ENCODE measurements around the gene TMEM237. TPM values are rescaled to one million over a fixed set of nuclear protein-coding genes. Genes with fewer than 3 reads are reported as not detected.
"Not testable (repeated sequence)": the region's sequence is repeated elsewhere in the genome, so short reads cannot be mapped to it uniquely, and the experiment has no call there.

Gene TMEM237
- total RNA-seq, 1 donor = 62.8 TPM

DNA sequence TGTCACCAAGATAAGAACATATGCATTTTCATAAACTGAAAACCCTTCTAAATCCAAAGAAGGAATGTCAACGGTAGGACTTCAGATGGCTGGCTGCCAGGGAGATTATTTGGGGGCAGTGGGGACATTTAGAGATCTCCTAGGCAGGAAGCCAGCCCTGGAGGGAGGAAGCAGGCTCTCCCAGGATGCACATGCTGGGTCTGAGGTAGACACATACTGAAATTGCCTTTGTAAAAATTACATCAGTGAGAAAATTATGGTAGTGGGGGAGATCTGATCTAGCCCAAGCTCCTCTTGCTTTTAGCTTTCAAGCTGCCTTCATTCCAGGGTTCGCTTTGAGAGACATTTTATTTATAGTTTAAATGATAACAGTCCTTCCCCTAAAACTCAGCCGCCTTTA is 31.0 kb upstream of the TMEM237 start:
- H3K4me3 ChIP-seq (ENCODE audit: low read depth, low read length) = no peak overlapping the region
- no peak for DNase-seq (ENCODE audit: low read depth)
- TF ChIP-seq, protein P1, sequence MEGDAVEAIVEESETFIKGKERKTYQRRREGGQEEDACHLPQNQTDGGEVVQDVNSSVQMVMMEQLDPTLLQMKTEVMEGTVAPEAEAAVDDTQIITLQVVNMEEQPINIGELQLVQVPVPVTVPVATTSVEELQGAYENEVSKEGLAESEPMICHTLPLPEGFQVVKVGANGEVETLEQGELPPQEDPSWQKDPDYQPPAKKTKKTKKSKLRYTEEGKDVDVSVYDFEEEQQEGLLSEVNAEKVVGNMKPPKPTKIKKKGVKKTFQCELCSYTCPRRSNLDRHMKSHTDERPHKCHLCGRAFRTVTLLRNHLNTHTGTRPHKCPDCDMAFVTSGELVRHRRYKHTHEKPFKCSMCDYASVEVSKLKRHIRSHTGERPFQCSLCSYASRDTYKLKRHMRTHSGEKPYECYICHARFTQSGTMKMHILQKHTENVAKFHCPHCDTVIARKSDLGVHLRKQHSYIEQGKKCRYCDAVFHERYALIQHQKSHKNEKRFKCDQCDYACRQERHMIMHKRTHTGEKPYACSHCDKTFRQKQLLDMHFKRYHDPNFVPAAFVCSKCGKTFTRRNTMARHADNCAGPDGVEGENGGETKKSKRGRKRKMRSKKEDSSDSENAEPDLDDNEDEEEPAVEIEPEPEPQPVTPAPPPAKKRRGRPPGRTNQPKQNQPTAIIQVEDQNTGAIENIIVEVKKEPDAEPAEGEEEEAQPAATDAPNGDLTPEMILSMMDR (IDR thresholded peaks at IDR 0.05; ENCODE audit: insufficient read depth, low read length) = no peak

DNA sequence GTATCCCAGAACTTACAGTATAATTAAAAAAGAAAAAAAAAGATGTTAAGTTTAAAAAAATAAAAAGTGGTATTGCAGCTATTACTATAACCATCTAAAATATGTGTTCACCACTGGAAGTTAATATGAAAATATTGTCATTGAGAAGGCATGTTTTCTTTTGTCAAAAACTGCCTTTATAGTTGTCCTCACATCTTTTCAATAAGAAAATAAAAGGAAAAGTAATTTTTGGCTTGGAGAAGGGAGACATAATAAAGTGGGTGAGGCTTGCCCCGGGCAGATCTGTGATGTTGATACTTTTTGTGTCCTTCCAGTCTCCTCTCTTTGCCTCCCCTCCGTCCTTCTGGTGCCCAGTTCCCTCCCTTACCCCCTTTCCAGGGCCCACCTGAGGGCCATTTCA is 30.2 kb upstream of the TMEM237 start:
- H3K4me3 ChIP-seq (ENCODE audit: low read depth, low read length) = no peak overlapping the region
- no peak for DNase-seq (ENCODE audit: low read depth)
- TF ChIP-seq, protein P1 (IDR thresholded peaks at IDR 0.05; ENCODE audit: insufficient read depth, low read length) = no peak

DNA sequence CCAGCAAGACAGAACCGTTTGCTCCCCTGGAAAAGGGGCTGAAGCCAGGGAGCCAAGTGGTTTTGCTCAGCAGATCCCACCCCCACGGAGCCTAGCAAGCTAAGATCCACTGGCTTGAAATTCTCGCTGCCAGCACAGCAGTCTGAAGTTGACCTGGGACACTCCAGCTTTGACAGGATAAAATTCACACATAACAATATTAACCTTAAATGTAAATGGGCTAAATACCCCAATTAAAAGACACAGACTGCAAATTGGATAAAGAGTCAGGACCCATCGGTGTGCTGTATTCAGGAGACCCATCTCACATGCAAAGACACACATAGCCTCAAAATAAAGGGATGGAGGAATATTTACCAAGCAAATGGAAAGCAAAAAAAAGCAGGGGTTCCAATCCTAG is 27.9 kb upstream of the TMEM237 start:
- not testable (repeated sequence) for H3K4me3 ChIP-seq (ENCODE audit: low read depth, low read length); DNase-seq (ENCODE audit: low read depth)

DNA sequence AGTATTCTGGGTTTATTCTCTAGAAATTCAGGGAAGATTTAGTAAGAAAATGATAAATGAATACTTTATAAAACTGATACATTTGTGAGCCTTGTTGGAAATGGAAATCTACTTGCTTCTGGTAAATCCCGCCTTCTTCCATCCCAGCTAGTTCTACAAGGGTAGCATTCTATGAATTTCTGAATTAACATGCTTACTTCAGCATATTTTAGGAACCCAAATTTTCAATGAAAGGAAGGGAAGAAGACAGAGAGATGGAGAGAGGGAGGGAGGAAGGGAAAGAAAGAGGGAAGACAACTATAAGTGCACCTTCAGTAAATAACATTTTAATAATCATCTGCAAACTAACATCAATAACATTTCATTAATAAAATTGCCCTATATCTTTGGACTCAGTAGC is 26.6 kb upstream of the TMEM237 start:
- DNase-seq (ENCODE audit: low read depth) = no peak
- TF ChIP-seq, protein P1 (IDR thresholded peaks at IDR 0.05; ENCODE audit: insufficient read depth, low read length) = no peak
- no peak overlapping the region for H3K4me3 ChIP-seq (ENCODE audit: low read depth, low read length)

DNA sequence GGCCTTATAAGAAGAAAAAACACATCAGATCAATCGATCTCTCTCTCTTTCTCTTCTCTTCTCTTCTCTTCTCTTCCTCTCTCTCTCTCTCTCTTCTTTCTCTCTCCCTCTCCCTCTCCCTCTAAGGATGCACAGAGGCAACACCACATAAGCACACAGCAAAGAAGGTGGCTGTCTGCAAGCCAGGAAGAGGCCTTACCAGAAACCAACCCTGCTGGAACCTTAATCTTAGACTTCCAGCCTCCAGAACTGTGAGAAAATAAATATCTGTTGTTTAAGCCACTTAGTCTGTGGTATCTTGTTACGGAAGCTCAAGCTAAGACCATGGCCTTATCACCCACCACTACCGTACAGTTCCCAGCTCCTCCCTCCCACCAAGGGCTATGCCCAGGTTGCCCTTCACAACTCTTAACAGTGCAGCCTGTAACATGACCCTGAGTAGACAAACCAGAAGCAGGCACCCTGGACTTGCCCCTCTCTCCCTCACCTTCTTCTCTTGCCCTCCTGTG is 25.2 kb upstream of the TMEM237 start:
- TF ChIP-seq, protein P1 (IDR thresholded peaks at IDR 0.05; ENCODE audit: insufficient read depth, low read length) = no peak

DNA sequence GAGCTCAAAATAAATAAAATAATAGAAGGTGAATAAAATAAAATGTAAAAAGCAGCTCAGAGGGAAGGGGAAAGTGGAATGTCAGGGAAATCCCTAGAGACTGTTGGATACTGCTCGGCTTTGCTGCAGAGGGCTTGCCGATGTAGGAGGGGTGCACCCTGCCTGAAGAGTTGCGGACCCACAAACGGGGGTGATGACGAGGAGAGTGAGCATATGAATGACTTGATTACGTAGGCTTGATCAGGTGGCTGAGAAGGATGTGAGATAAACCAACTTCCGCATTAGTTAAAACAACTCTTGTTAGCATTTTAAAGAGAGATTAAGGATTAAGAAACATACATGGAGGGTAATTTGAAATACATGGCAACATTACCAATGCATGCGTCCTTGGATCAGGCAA is 21.0 kb upstream of the TMEM237 start:
- no peak for DNase-seq (ENCODE audit: low read depth)
- no peak overlapping the region for H3K4me3 ChIP-seq (ENCODE audit: low read depth, low read length)

More for the DNA sequence above, 25.2 kb upstream of the TMEM237 start:
- no peak for DNase-seq (ENCODE audit: low read depth)
- H3K4me3 ChIP-seq (ENCODE audit: low read depth, low read length) = no peak overlapping the region

DNA sequence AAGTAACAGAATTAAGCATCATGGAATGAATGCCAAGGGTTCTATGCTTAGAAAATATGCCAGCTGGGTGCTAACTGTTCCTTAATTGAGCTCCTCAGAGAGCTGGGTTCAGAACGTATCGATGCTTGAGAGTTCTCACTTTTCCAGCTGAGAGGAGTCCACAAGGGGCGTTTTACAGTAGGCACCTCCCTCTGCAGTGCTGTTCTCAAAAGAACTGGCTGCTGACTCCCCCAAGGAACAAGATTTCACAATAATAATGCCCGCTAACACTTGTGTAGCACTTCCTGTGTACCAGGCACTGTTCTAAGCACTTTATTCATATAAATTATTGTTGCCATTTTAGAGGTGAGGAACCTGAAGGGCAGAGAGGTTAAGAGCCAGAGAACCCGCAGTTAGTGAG is 18.1 kb upstream of the TMEM237 start:
- TF ChIP-seq, protein P1 (IDR thresholded peaks at IDR 0.05; ENCODE audit: insufficient read depth, low read length) = no peak
- no peak for DNase-seq (ENCODE audit: low read depth)
- H3K4me3 ChIP-seq (ENCODE audit: low read depth, low read length) = no peak overlapping the region

More for the DNA sequence above, 21.0 kb upstream of the TMEM237 start:
- TF ChIP-seq, protein P1 (IDR thresholded peaks at IDR 0.05; ENCODE audit: insufficient read depth, low read length) = no peak

All from fibroblast of the aortic adventitia (primary cell).